Ectodermal cell (in vitro differentiated cells): ENCODE data around the gene KLF13.

Experiments used
- H3K27ac ChIP-seq: 2 replicates; pipeline ENCODE4 v1.7.0; 2013; ENCODE audit warnings: mild to moderate bottlenecking, low read depth, low read length; ENCODE audit not compliant: insufficient read depth, poor library complexity, severe bottlenecking
- H3K27me3 ChIP-seq: 2 replicates; pipeline ENCODE4 v1.7.0; 2013; ENCODE audit warnings: mild to moderate bottlenecking, low read length; ENCODE audit not compliant: insufficient read depth, control insufficient read depth, poor library complexity, severe bottlenecking
- H3K36me3 ChIP-seq: one replicate; pipeline ENCODE4 v1.7.0; 2013; ENCODE audit warnings: low read length; ENCODE audit not compliant: control insufficient read depth, insufficient read depth
- H3K4me1 ChIP-seq: one replicate; pipeline ENCODE4 v1.7.0; 2013; ENCODE audit warnings: low read length; ENCODE audit not compliant: control insufficient read depth, insufficient read depth
- H3K4me3 ChIP-seq: 2 replicates; pipeline ENCODE4 v1.7.0; 2013; ENCODE audit warnings: low read depth, low read length, control low read depth; ENCODE audit not compliant: insufficient read depth
- H3K9me3 ChIP-seq: 2 replicates; pipeline ENCODE4 v1.7.0; 2013; ENCODE audit warnings: mild to moderate bottlenecking, low read length, moderate library complexity; ENCODE audit not compliant: control insufficient read depth
- WGBS, 2 experiments: methylation state at CpG; one replicate each; pipeline ENCODE4 v1.1.7; 2013; ENCODE audit warnings: missing lambda C conversion rate in 2 of 2; 5-methylcytosine and 5-hydroxymethylcytosine counted together

KLF13 gene

DNA sequence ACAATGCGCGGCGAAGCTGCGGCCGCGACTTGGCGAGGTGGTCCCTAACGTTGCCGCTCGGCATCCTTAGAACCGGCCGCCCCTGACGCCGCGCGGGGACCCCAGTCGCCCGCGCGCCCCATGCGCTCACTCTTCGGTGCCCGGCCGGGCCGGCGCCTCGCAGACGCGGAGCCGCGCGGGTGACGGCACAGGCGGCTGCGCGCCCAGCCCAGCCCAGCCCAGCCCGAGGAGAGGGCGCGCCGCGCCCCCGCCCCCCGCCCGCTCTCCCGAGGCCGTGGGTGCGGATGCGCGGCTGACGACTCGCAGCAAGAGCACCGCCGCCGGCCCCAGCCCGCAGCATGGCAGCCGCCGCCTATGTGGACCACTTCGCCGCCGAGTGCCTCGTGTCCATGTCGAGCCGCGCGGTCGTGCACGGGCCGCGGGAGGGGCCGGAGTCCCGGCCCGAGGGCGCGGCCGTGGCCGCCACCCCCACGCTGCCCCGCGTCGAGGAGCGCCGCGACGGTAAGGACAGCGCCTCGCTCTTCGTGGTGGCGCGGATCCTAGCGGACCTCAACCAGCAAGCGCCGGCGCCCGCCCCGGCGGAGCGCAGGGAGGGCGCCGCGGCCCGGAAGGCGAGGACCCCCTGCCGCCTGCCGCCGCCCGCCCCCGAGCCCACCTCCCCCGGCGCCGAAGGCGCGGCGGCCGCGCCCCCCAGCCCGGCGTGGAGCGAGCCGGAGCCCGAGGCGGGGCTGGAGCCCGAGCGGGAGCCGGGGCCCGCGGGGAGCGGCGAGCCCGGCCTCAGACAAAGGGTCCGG lies 437 bp downstream of the KLF13 start:
- peak overlapping the region; percentile 77 for H3K4me3 ChIP-seq
- H3K27ac ChIP-seq: peak overlapping the region; percentile 63
- peaks cover 18% of the 10 kb centered on the region for H3K4me1 ChIP-seq
- H3K27me3 ChIP-seq: peaks cover 30% of the 10 kb centered on the region
- no peaks in the 10 kb centered on the region for H3K9me3 ChIP-seq
- H3K36me3 ChIP-seq: no peaks in the 10 kb centered on the region
- 0% methylated on average over 130 of the region's 130 CpGs for WGBS, 2 experiments

DNA sequence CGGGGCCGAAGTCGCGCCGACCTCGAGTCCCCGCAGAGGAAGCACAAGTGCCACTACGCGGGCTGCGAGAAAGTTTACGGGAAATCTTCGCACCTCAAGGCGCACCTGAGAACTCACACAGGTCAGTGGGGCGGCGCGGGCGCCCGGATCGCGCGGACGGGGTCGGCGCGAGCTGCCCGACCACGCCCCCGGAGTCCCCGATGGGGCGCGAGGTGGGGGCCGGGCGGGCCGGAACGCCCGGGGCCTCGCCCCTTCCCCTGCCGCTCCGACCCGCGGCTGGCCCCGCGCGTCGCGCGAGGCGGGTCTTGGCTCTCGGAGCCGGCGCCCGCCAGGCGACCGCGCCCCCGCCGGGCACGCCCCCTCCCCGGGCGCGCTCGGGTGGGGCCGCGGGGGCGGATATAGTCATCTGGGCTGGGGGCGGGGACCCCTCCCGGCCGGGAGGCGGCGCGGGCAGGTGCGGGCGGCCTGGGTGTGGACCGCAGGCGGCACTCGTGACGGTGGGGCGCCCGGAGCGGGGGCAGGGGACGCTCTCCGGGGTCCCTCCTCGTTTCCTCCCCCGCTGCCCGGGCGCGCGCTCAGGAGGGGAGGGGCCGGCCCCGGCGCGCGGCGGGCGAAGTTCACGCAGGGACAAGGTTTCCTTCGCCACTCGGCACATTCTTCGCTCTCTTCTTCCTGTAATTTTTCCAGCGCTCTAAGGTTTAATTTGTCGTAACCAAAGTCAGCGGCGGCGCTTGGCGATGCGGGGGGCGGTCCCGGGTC lies 1.2 kb downstream of the KLF13 start:
- Histone ChIP-seq H3K9me3 (no peaks in the 10 kb centered on the region), H3K4me3 (peak overlapping the region; percentile 77), H3K27ac (no peak overlapping the region), H3K4me1 (peaks cover 25% of the 10 kb centered on the region), H3K27me3 (peaks cover 30% of the 10 kb centered on the region), H3K36me3 (no peaks in the 10 kb centered on the region)
- 0% methylated on average over 108 of the region's 108 CpGs for WGBS, 2 experiments

DNA sequence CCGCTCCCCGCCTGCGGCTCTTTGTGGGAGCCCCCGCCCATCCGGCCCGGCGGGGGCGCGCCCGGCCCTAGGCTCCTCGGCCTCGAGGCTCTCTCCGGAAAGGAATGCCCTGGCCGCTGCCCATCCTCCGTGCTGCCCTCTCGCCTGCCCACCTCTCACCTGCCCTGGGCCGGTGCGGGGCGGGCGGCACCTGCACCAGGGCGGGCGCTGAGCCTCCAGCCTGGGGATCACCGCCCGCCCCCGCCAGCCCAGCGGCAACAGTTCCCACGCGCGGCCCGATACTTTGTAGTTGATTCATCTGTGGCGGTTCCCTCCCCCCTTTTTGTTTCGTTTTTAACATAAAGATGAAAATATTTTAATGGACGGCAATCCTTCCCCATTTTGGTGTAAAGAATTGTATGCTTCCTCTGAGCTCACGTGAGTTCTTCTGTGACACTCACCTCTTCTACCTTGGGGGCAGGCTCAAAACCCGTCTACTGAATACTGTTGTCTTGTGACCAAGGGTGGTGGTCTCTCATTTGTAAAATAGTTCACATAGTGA lies 1.9 kb downstream of the KLF13 start:
- peaks cover 25% of the 10 kb centered on the region for H3K4me1 ChIP-seq
- H3K27ac ChIP-seq: no peak overlapping the region
- peak overlapping the region; percentile 77 for H3K4me3 ChIP-seq
- H3K36me3 ChIP-seq: no peaks in the 10 kb centered on the region
- no peaks in the 10 kb centered on the region for H3K9me3 ChIP-seq
- peaks cover 30% of the 10 kb centered on the region for H3K27me3 ChIP-seq
- WGBS, 2 experiments: 0 to 1% methylated on average over 34 to 35 of the region's 35 CpGs

DNA sequence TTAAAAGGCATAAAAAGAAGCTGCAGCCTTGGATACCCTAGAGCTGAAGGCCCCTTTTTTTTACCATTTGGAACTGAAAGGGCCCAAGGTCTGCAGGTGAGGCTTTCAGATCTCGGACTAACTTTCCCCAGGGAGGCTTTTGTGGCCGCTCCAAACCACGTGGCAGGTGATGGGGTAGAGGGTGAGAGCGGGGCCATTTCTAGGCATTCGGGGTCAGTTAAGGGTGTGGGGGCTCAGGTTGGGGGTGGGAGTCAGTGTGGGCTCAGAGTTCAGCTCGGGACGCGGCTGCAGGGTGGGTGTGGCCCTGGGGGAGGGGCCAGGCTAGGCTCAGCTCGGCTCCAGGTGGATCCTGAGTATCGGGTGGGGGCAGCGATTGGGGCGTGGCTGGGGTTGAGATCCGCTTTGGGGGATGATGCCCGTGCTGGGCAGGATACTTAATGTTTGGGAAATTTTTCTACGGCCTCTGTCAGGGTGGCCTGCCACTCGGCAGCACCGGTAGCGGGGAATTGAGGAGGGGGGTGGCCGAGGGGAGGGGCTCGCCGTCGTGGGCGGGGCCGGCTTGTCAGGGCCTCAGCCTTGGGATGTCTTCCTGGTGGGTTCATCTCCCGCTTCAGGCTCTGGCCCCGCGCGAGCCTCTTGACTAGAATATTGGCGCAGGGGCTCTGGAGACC lies 2.5 kb downstream of the KLF13 start:
- 2% methylated on average over 29 of the region's 29 CpGs for WGBS, 2 experiments
- no peak overlapping the region for H3K27ac ChIP-seq
- H3K9me3 ChIP-seq: no peaks in the 10 kb centered on the region
- H3K4me3 ChIP-seq: peak overlapping the region; percentile 77
- peaks cover 25% of the 10 kb centered on the region for H3K4me1 ChIP-seq
- H3K36me3 ChIP-seq: no peaks in the 10 kb centered on the region
- peaks cover 27% of the 10 kb centered on the region for H3K27me3 ChIP-seq

DNA sequence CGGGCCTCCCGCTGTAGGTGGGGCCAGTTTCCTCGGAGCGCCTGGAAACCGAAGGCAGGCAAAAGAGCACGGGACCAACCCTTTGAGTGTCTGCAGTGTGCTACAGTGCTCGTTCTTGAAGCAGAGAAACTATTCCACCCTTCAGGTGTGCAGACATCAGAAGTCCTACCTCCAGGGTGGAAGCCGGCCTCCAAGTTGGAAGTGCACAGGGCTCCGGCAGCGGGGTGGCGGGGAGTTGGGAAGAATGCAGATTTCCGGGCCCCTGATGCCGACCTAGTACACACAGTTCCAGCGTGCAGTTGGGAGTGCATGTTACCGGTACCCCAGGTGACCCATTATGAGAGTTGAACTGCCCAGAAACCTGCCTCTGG lies 3.0 kb downstream of the KLF13 start:
- no peaks in the 10 kb centered on the region for H3K36me3 ChIP-seq
- peaks cover 25% of the 10 kb centered on the region for H3K4me1 ChIP-seq
- H3K9me3 ChIP-seq: no peaks in the 10 kb centered on the region
- WGBS, 2 experiments: 57 to 61% methylated on average over 15 of the region's 15 CpGs
- H3K27ac ChIP-seq: no peak overlapping the region
- peak overlapping the region; percentile 77 for H3K4me3 ChIP-seq
- peaks cover 21% of the 10 kb centered on the region for H3K27me3 ChIP-seq

DNA sequence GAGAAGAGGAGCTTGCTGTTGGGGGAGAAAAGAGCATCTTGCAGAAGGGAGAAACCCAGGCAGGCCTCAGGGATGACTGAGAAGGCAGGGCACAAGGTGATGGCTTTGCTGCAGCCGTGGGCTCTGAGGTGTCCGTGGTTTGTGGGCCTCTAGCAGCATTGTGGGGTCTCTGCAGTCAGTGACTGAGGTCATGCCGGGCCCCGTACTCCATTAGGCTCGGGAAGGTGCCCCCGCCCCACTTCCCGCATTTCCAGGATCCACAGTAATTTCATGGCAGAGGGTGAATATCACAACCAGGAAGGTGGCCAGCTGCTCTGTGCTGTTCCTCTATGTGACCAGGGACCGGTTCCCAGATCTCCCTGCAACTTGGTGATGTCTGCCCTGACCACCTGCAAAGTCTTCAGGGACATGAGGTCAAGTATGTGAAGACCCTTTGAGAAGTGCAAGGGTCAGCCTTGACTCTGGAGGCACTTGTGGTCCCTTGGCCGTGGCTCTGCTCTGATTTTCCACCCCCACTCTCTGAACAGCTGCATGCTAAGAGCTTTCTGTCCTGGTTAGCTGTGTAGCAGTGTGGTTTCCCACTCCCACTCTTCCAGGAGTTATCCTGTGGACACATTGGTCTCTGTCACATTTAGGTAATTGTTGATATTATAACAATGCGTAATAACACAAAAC lies 3.6 kb downstream of the KLF13 start:
- 93% methylated on average over 10 of the region's 10 CpGs for WGBS, 2 experiments
- peaks cover 25% of the 10 kb centered on the region for H3K4me1 ChIP-seq
- H3K27me3 ChIP-seq: peaks cover 15% of the 10 kb centered on the region
- H3K4me3 ChIP-seq: no peak overlapping the region
- H3K36me3 ChIP-seq: no peaks in the 10 kb centered on the region
- H3K27ac ChIP-seq: no peak overlapping the region
- no peaks in the 10 kb centered on the region for H3K9me3 ChIP-seq

DNA sequence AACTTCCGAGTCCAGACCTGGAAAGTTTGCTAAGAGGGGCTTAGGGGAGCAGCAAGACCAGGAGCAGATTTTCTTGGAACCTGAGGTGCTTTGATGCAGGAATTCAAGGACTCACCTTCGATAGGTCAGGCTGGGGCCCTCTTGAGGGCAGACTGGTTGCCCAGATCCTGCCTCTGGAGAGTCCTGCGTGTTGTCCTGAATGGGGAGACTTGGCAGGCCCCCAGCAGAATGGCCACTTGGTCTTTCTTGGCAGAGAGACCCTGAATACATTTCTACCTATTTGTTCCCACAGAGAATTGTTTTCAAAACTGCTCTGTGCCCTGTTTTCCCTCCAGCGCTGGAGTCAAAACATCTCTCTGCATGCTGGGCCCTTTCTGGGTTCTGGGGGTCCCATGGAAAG lies 4.2 kb downstream of the KLF13 start:
- H3K27ac ChIP-seq: no peak overlapping the region
- no peak overlapping the region for H3K4me3 ChIP-seq
- no peaks in the 10 kb centered on the region for H3K36me3 ChIP-seq
- H3K4me1 ChIP-seq: peaks cover 22% of the 10 kb centered on the region
- peaks cover 10% of the 10 kb centered on the region for H3K27me3 ChIP-seq
- no peaks in the 10 kb centered on the region for H3K9me3 ChIP-seq
- WGBS, 2 experiments: 84 to 87% methylated on average over 4 of the region's 4 CpGs

DNA sequence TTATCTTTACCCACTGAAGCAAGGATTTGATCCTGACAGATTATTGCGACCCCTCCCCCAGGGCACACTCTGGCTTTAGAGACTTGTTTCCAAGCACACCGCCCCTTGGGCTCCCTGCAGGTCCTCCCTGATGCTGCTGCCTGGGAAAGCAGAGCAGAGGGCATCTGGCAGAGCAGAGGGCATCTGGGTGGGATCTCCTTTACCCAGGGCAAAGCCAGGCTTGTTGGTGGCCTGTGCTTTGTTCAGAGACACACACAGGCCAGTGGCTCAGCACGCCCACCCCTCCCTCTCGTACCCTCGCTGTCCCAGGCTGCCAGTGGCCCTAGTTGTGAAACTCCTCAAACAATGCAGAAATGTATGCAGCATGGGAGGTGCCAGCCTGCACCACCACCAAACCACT lies 4.8 kb downstream of the KLF13 start:
- H3K4me3 ChIP-seq: no peak overlapping the region
- H3K9me3 ChIP-seq: no peaks in the 10 kb centered on the region
- peaks cover 10% of the 10 kb centered on the region for H3K27me3 ChIP-seq
- H3K36me3 ChIP-seq: no peaks in the 10 kb centered on the region
- WGBS, 2 experiments: 85 to 90% methylated on average over 5 of the region's 5 CpGs
- H3K27ac ChIP-seq: no peak overlapping the region
- peaks cover 22% of the 10 kb centered on the region for H3K4me1 ChIP-seq

DNA sequence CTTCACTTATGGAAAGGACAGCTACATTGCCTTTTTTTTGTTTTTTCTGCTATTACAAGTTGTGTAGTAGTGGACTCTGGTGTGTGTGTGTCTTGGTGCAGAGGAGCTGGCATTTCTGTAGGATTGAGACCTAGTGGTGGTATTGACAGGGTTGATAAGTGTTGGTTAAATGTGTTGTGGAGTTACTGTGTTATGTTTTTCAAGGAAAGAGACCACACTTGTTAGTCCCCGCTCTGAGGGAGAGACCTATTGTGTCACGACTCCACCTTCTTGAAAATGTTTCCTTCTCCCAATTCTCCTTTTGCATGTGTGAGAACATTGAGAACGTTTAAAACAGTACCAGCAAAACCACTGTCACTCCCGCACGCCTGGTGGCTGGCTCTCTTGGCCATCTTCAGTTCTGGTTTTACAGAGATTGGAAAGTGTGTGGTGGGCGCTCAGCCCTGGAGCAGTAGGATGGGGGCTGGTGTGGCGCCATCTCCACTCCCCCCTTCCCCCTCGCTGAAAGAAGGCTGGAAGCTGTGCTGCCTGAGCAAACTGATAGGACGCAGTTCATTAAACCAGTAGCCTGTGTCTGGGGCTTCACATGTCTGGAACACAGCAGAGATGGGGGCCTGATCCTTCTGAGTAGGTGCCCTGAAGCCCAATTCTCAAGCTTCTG lies 5.5 kb downstream of the KLF13 start:
- no peak overlapping the region for H3K27ac ChIP-seq
- no peaks in the 10 kb centered on the region for H3K36me3 ChIP-seq
- WGBS, 2 experiments: 86 to 89% methylated on average over 9 of the region's 9 CpGs
- H3K27me3 ChIP-seq: peaks cover 10% of the 10 kb centered on the region
- H3K4me1 ChIP-seq: peaks cover 22% of the 10 kb centered on the region
- no peak overlapping the region for H3K4me3 ChIP-seq
- H3K9me3 ChIP-seq: no peaks in the 10 kb centered on the region
